A549 (cell line): ENCODE data around the gene EAF1. TPM values are rescaled to one million over a fixed set of nuclear protein-coding genes. Genes with fewer than 3 reads are reported as not detected.

Experiments
- ATAC-seq, 2 experiments: fragments of 200-7000 bp in 1 of 2; fragments of >200 bp in 1 of 2; cut with Nextera tagmentation in 1 of 2; cut with Tn5 transposase in 1 of 2; 3 replicates each; pipeline versions ENCODE4 v1.8.0 to v1.9.1; 2018 to 2020; ENCODE audit warnings: mild to moderate bottlenecking in 1 of 2, moderate library complexity in 1 of 2
- CTCF ChIA-PET: fragments of 300-600 bp; sonication (Branson Sonifier 250); formaldehyde crosslinking; extraction: SDS; loops from one replicate; lab custom pipeline; 2021; ENCODE audit warnings: antibody characterized with exemption, inconsistent platforms; lab: Yijun Ruan, JAX
- POLR2A ChIA-PET: fragments of 350-600 bp; formaldehyde crosslinking; extraction: SDS; loops from one replicate; lab custom pipeline; 2021; ENCODE audit warnings: antibody characterized with exemption, inconsistent platforms; lab: Yijun Ruan, JAX
- DNase-seq, 2 experiments: peaks; one replicate each; pipeline versions ENCODE4 v3.0.0 to v3.0.0-alpha.2; 2011 to 2016; ENCODE audit warnings: low read depth in 1 of 2, low spot score in 1 of 2
- FAIRE-seq: peaks from 2 replicates; lab custom pipeline; 2011; peaks lifted over from hg19 to GRCh38; lab: Jason Lieb, UNC
- H3K27ac ChIP-seq, 2 experiments: fragments of >200 bp; sonication (Bioruptor Twin); formaldehyde crosslinking; 3 replicates each; pipeline ENCODE4 v1.5.1; 2016 to 2017
- H3K4me1 ChIP-seq: fragments of >200 bp; sonication (Bioruptor Twin); formaldehyde crosslinking; 3 replicates; pipeline ENCODE4 v1.6.1; 2016
- H3K4me2 ChIP-seq: fragments of >200 bp; sonication (Bioruptor Twin); formaldehyde crosslinking; 3 replicates; pipeline ENCODE4 v1.6.1; 2016
- H3K4me3 ChIP-seq: fragments of >200 bp; sonication (Bioruptor Twin); formaldehyde crosslinking; 3 replicates; pipeline ENCODE4 v1.5.1; 2016
- H3K9me3 ChIP-seq: fragments of >200 bp; sonication (Bioruptor Twin); formaldehyde crosslinking; 3 replicates; pipeline ENCODE4 v1.6.1; 2016
- BHLHE40 ChIP-seq: IDR thresholded peaks from 2 replicates; pipeline ENCODE4 v1.6.1; 2012; ENCODE audit warnings: low read depth, low read length, inconsistent platforms
- CBX2 ChIP-seq: fragments of 200-600 bp; sonication (generic); IDR thresholded peaks from 2 replicates; pipeline ENCODE4 v1.6.1; 2016; ENCODE audit warnings: low read depth, mild to moderate bottlenecking, borderline replicate concordance
- CEBPB ChIP-seq, 2 experiments: fragments of >200 bp in 1 of 2; sonication (Bioruptor Twin) in 1 of 2; formaldehyde crosslinking in 1 of 2; IDR thresholded peaks; 2 replicates each; pipeline ENCODE4 v1.6.1; 2012 to 2016
- EHMT2 ChIP-seq: fragments of 200-600 bp; sonication (generic); IDR thresholded peaks from 2 replicates; pipeline ENCODE4 v1.6.1; 2016; ENCODE audit warnings: antibody characterized with exemption, low read depth, mild to moderate bottlenecking, moderate library complexity
- FOSB ChIP-seq: fragments of 250-450 bp; sonication (Bioruptor Pico); IDR thresholded peaks from 2 replicates; pipeline ENCODE4 v1.5.0; 2020; ENCODE audit warnings: mild to moderate bottlenecking, moderate library complexity
- HEYL ChIP-seq: fragments of 250-450 bp; sonication (Bioruptor Pico); IDR thresholded peaks from 2 replicates; pipeline ENCODE4 v1.8.0; 2021; ENCODE audit warnings: mild to moderate bottlenecking, moderate library complexity
- HOXB13 ChIP-seq: fragments of 250-450 bp; sonication (Bioruptor Pico); IDR thresholded peaks from 2 replicates; pipeline ENCODE4 v1.5.0; 2020; ENCODE audit warnings: low read depth, mild to moderate bottlenecking, moderate library complexity
- HOXB5 ChIP-seq: fragments of 250-450 bp; sonication (Bioruptor Pico); IDR thresholded peaks from 2 replicates; pipeline ENCODE4 v1.5.0; 2020; ENCODE audit warnings: mild to moderate bottlenecking, moderate library complexity
- JUNB ChIP-seq: fragments of >200 bp; sonication (Bioruptor Twin); formaldehyde crosslinking; IDR thresholded peaks from 2 replicates; pipeline ENCODE4 v1.6.1; 2016
- KDM1A ChIP-seq: fragments of 200-600 bp; sonication (generic); IDR thresholded peaks from 2 replicates; pipeline ENCODE4 v1.6.1; 2016; ENCODE audit warnings: low read depth, mild to moderate bottlenecking
- MAFK ChIP-seq: fragments of 450-650 bp; IDR thresholded peaks from 2 replicates; pipeline ENCODE4 v1.6.1; 2014; ENCODE audit not compliant: partially characterized antibody
- NPAS2 ChIP-seq: fragments of 250-450 bp; sonication (Bioruptor Pico); IDR thresholded peaks from 2 replicates; pipeline ENCODE4 v1.8.0; 2022; ENCODE audit warnings: mild to moderate bottlenecking, moderate library complexity, borderline replicate concordance
- POLR2AphosphoS2 ChIP-seq: conservative IDR thresholded peaks from 2 replicates; pipeline ENCODE4 v1.6.1; 2012; ENCODE audit warnings: low read length, improper control_type of control experiment, inconsistent platforms
- REST ChIP-seq: fragments of 200-600 bp; sonication (generic); IDR thresholded peaks from 2 replicates; pipeline ENCODE4 v1.6.1; 2016; ENCODE audit warnings: antibody characterized with exemption, mild to moderate bottlenecking, moderate library complexity
- SREBF2 ChIP-seq: fragments of 450-650 bp; IDR thresholded peaks from 2 replicates; pipeline ENCODE4 v1.6.1; 2014; ENCODE audit warnings: mild to moderate bottlenecking, moderate library complexity
- TP53 ChIP-seq: fragments of 250-450 bp; sonication (Bioruptor Pico); IDR thresholded peaks from 2 replicates; pipeline ENCODE4 v1.5.0; 2021; ENCODE audit warnings: mild to moderate bottlenecking, moderate library complexity
- USF2 ChIP-seq: fragments of 450-650 bp; IDR thresholded peaks from 2 replicates; pipeline ENCODE4 v1.6.1; 2014; ENCODE audit warnings: antibody characterized with exemption
- ZFP36 ChIP-seq: fragments of 450-650 bp; IDR thresholded peaks from 2 replicates; pipeline ENCODE4 v1.6.1; 2014; ENCODE audit warnings: borderline replicate concordance; ENCODE audit not compliant: partially characterized antibody
- ZSCAN20 ChIP-seq: fragments of 250-450 bp; sonication (Bioruptor Pico); IDR thresholded peaks from 2 replicates; pipeline ENCODE4 v1.8.0; 2022; ENCODE audit warnings: mild to moderate bottlenecking, moderate library complexity
- WGBS: methylation state at CpG from one replicate; pipeline ENCODE4 v1.1.6; 2017; ENCODE audit errors: missing lambda C conversion rate; 5-methylcytosine and 5-hydroxymethylcytosine counted together
- polyA plus RNA-seq, 4 experiments: library from polyadenylated mRNA; depleted of rRNA in 3 of 4; stranded (reverse); fragments of >200 nt; fragmentation: RNase III in 1 of 4; extraction: RNeasy Plus Mini Kit Qiagen cat#74134 plus additional on column Dnase treatment in 1 of 4; gene quantifications; 2 replicates in 3 of 4; 3 replicates in 1 of 4; pipeline ENCODE4 v1.2.3, GENCODE V29; 2011 to 2017
- TF ChIP-seq, protein P1 (sequence below): fragments of >200 bp; sonication (Bioruptor Twin); formaldehyde crosslinking; IDR thresholded peaks from 3 replicates; pipeline ENCODE4 v1.5.1; 2016

EAF1 gene
- polyA plus RNA-seq, 2 of the 4 experiments (the other 2 are of a cell fraction): 13.9 to 20.7 TPM

GRCh38 chr3:15430624-15431023, 3.2 kb downstream of the EAF1 start:
- no peak for FAIRE-seq
- TF ChIP-seq USF2 (peak; percentile 42; the same call in 1 of the 2 replicates), POLR2AphosphoS2 (no peak)
- TF ChIP-seq, all 56 proteins: peak for 1
- no peak overlapping the region for H3K27ac ChIP-seq
- H3K9me3 ChIP-seq: no peaks in the 10 kb centered on the region
- 88% methylated on average over 1 of the region's 1 CpG for WGBS
- ChIA-PET POLR2A (interaction anchor here (1.3 kb wide), 1 partner anchor 171 kb away, joined by 4 read pairs; the partner anchor contains the start of genes BTD and HACL1), CTCF (interaction anchor here (0.6 to 1.2 kb wide), 5 partner anchors 12 to 228 kb away, joined by 3 read pairs; no protein-coding TSS in a partner anchor)
- no peak overlapping the region for H3K4me3 ChIP-seq
- H3K4me1 ChIP-seq: peaks cover 21% of the 10 kb centered on the region; the same call in 2 of the 3 replicates
- DNase-seq: no peak
- H3K4me2 ChIP-seq: no peak overlapping the region
- no peak for ATAC-seq

DNA sequence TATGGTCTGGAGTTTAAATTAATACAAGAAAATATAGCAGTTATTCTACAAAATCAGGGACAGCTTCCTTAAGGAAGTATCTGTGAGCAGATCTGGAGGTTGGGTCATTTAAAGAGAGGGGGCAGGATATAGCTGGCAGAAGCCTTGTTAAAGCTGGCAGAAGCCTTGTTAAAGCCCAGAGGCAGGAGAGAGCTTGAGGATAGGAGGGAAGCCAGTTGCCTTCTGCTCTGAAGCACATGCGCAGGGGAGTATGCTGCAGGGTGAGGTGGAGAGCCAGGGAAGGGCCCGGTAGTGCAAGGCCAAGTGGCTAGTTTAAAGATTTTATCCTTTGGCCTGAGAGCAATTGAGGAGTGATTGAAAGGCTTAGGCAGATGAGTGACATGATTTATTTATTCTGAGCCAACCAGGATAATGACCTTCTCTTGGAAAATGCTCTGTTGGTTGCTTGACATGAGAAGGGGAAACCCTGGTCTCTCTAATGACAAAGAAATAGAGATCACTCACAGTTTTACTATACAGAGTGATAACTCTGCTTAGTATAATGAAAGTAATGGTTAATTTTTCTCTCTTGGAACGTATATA, 3.9 kb downstream of the EAF1 start:
- no peak for ATAC-seq
- ChIA-PET POLR2A (interaction anchor here (1.3 kb wide), 1 partner anchor 170 kb away, joined by 4 read pairs; the partner anchor contains the start of genes BTD and HACL1), CTCF (interaction anchor here (1.2 kb wide), 1 partner anchor 126 kb away, joined by 3 read pairs; no protein-coding TSS in a partner anchor)
- no peak overlapping the region for H3K4me3 ChIP-seq
- TF ChIP-seq CEBPB (IDR thresholded peaks at IDR 0.05) (no peak), ZSCAN20 (no peak), NPAS2 (no peak), ZFP36 (no peak), JUNB (no peak), BHLHE40 (no peak), TP53 (no peak), SREBF2 (no peak)
- TF ChIP-seq, protein P1, sequence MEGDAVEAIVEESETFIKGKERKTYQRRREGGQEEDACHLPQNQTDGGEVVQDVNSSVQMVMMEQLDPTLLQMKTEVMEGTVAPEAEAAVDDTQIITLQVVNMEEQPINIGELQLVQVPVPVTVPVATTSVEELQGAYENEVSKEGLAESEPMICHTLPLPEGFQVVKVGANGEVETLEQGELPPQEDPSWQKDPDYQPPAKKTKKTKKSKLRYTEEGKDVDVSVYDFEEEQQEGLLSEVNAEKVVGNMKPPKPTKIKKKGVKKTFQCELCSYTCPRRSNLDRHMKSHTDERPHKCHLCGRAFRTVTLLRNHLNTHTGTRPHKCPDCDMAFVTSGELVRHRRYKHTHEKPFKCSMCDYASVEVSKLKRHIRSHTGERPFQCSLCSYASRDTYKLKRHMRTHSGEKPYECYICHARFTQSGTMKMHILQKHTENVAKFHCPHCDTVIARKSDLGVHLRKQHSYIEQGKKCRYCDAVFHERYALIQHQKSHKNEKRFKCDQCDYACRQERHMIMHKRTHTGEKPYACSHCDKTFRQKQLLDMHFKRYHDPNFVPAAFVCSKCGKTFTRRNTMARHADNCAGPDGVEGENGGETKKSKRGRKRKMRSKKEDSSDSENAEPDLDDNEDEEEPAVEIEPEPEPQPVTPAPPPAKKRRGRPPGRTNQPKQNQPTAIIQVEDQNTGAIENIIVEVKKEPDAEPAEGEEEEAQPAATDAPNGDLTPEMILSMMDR: no peak
- no peak for FAIRE-seq
- H3K9me3 ChIP-seq: no peaks in the 10 kb centered on the region
- H3K4me2 ChIP-seq: no peak overlapping the region
- H3K27ac ChIP-seq: no peak overlapping the region
- peaks cover 17% of the 10 kb centered on the region; the same call in 2 of the 3 replicates for H3K4me1 ChIP-seq
- WGBS: 81% methylated on average over 3 of the region's 3 CpGs
- DNase-seq: no peak

- Histone ChIP-seq H3K27ac (no peak overlapping the region), H3K9me3 (no peaks in the 10 kb centered on the region), H3K4me2 (no peak overlapping the region), H3K4me3 (no peak overlapping the region), H3K4me1 (peaks cover 13% of the 10 kb centered on the region; the same call in 2 of the 3 replicates)
- ChIA-PET CTCF (interaction anchor here (1.4 to 1.6 kb wide), 2 partner anchors 11 to 28 kb away, joined by 3 to 4 read pairs; no protein-coding TSS in a partner anchor), POLR2A (no interaction called here)
- FAIRE-seq: no peak
- TF ChIP-seq KDM1A (no peak), USF2 (no peak), MAFK (no peak), CBX2 (no peak), HOXB5 (CRISPR knock-in tag) (no peak)
- no peak for ATAC-seq
- WGBS: 94% methylated on average over 1 of the region's 1 CpG
- DNase-seq: no peak
These were observed 6.1 kb downstream of the EAF1 start for GRCh38 chr3:15433531-15433930.

- no peak for TF ChIP-seq FOSB (CRISPR knock-in tag)
- peak; percentile 72 for TF ChIP-seq REST
- no peak for TF ChIP-seq HOXB13
- no peak for TF ChIP-seq HEYL (CRISPR knock-in tag)
- TF ChIP-seq EHMT2: no peak
- TF ChIP-seq JUNB: no peak
- DNase-seq: no peak
- Histone ChIP-seq H3K4me1 (0 out of 3 replicates have a peak, but pooled peaks cover 1% of the 10 kb centered on the region), H3K4me3 (no peak overlapping the region), H3K9me3 (no peaks in the 10 kb centered on the region), H3K4me2 (no peak overlapping the region), H3K27ac (no peak overlapping the region)
- ATAC-seq: no peak
- no peak for FAIRE-seq
- POLR2A ChIA-PET: no interaction called here
- 94% methylated on average over 4 of the region's 4 CpGs for WGBS
- CTCF ChIA-PET: interaction anchor here (0.5 to 1.6 kb wide), 4 partner anchors 29 to 327 kb away, joined by 3 to 5 read pairs (median 4); no protein-coding TSS in a partner anchor
These were observed 7.4 kb downstream of the EAF1 start for GRCh38 chr3:15434756-15435155.
